Inflammatory macrophage treated with lipopolysaccharide for 4 hours (primary cell): ENCODE data around the gene PRR18.

Source experiments
- DNase-seq: peaks from one replicate; pipeline ENCODE4 v3.0.0-alpha.2; 2020

Gene PRR18

GRCh38 chr6:166333172-166333995, 25.2 kb upstream of the PRR18 start:
- DNase-seq, result no peak

GRCh38 chr6:166331503-166332415, 23.6 kb upstream of the PRR18 start:
- DNase-seq, result no peak

- no peak for DNase-seq
Observed at GRCh38 chr6:166330612-166331011, 22.4 kb upstream of the PRR18 start.

- no peak for DNase-seq
Observed at GRCh38 chr6:166325383-166326042, 17.3 kb upstream of the PRR18 start.

GRCh38 chr6:166323395-166323794, 15.2 kb upstream of the PRR18 start:
- DNase-seq, result no peak

GRCh38 chr6:166318649-166319600, 10.7 kb upstream of the PRR18 start:
- DNase-seq, result no peak

- no peak for DNase-seq
Observed at GRCh38 chr6:166318227-166318626, 10.0 kb upstream of the PRR18 start.

- no peak for DNase-seq
Observed at GRCh38 chr6:166317261-166318212, 9.3 kb upstream of the PRR18 start.

GRCh38 chr6:166315436-166315835, 7.2 kb upstream of the PRR18 start:
- no peak for DNase-seq

GRCh38 chr6:166314454-166314853, 6.3 kb upstream of the PRR18 start:
- no peak for DNase-seq

- DNase-seq, result peak; percentile 75
Observed at GRCh38 chr6:166313255-166314070, 5.3 kb upstream of the PRR18 start.

- no peak for DNase-seq
Observed at GRCh38 chr6:166312832-166313231, 4.6 kb upstream of the PRR18 start.

GRCh38 chr6:166310634-166311033, 2.4 kb upstream of the PRR18 start:
- DNase-seq, result no peak

GRCh38 chr6:166309977-166310376, 1.8 kb upstream of the PRR18 start:
- no peak for DNase-seq

- no peak for DNase-seq
Observed at GRCh38 chr6:166308769-166309589, 787 bp upstream of the PRR18 start.

GRCh38 chr6:166307082-166308032, 835 bp downstream of the PRR18 start:
- DNase-seq, result no peak

GRCh38 chr6:166306378-166307081, 1.7 kb downstream of the PRR18 start:
- DNase-seq, result no peak
